ENCODE results near the gene GRIPAP1.

DNA sequence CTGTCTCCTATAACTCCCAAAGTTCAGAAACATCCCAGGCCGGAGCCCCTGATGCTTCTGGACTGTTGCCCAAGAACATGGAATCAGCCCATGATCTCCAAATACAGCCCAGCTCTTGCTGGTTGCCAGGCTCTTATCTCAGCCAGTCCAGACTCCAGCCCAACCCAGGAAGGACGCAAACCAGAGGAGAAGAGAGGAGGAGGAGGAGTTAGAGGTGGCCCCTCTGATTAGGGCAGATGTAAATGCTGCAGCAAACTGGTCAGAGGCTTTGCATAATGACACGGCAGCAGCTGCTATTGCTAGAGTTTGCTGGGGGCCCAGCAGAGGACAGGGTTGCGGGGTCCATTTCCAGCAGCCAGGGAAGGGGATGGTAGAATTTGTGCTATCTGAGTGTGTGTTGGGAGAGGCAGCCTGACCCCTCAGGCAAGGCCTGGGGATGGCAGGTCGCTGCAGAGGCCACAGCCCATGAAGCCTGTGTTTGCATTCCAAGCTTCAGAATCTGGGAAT lies 40.4 kb downstream of the GRIPAP1 start:
- TF ChIP-seq CTCF (IDR thresholded peaks at IDR 0.05) (no peak), POLR2A (IDR thresholded peaks at IDR 0.05) (no peak)

Data from lower leg skin (tissue), 3 donors.